H9 (cell line): Measurements from ENCODE around the gene PPFIBP2. TPM values are rescaled to one million over a fixed set of nuclear protein-coding genes. Genes with fewer than 3 reads are reported as not detected.

Experiments
- DNase-seq: peaks from one replicate; pipeline ENCODE4 v3.0.0-alpha.2; 2017
- H2AFZ ChIP-seq: one replicate; pipeline ENCODE4 v1.6.1; 2013; ENCODE audit warnings: mild to moderate bottlenecking, low read length, control low read depth, moderate library complexity
- H2AK5ac ChIP-seq: 2 replicates; pipeline ENCODE4 v1.6.1; 2013; ENCODE audit warnings: low read length, control low read depth, mixed read lengths; ENCODE audit not compliant: insufficient read length
- H2BK120ac ChIP-seq: one replicate; pipeline ENCODE4 v1.6.1; 2013; ENCODE audit warnings: low read depth, mild to moderate bottlenecking, low read length, control low read depth, inconsistent platforms; ENCODE audit not compliant: poor library complexity, severe bottlenecking
- H2BK12ac ChIP-seq: 2 replicates; pipeline ENCODE4 v1.6.1; 2013; ENCODE audit warnings: low read length, control low read depth, mixed read lengths, low read depth; ENCODE audit not compliant: insufficient read length
- H2BK15ac ChIP-seq: 2 replicates; pipeline ENCODE4 v1.6.1; 2013; ENCODE audit warnings: low read depth, low read length, control low read depth
- H2BK20ac ChIP-seq: one replicate; pipeline ENCODE4 v1.6.1; 2013; ENCODE audit warnings: low read depth, mild to moderate bottlenecking, low read length, control low read depth, inconsistent platforms; ENCODE audit not compliant: poor library complexity, severe bottlenecking
- H2BK5ac ChIP-seq: 2 replicates; pipeline ENCODE4 v1.6.1; 2013; ENCODE audit warnings: low read length, control low read depth, mixed read lengths; ENCODE audit not compliant: insufficient read length
- H3K14ac ChIP-seq: 2 replicates; pipeline ENCODE4 v1.6.1; 2013; ENCODE audit warnings: low read length, control low read depth; ENCODE audit not compliant: insufficient read depth
- H3K18ac ChIP-seq: 2 replicates; pipeline ENCODE4 v1.6.1; 2013; ENCODE audit warnings: low read depth, mild to moderate bottlenecking, mixed read lengths, low read length, control low read depth; ENCODE audit not compliant: insufficient read length
- H3K23ac ChIP-seq: 2 replicates; pipeline ENCODE4 v1.6.1; 2013; ENCODE audit warnings: low read length, control low read depth, mixed read lengths, low read depth; ENCODE audit not compliant: insufficient read length
- H3K23me2 ChIP-seq: 2 replicates; pipeline ENCODE4 v1.6.1; 2013; ENCODE audit warnings: low read depth, mild to moderate bottlenecking, mixed read lengths, low read length, control low read depth; ENCODE audit not compliant: insufficient read length, poor library complexity, severe bottlenecking
- H3K27ac ChIP-seq: 2 replicates; pipeline ENCODE4 v1.5.1; 2013; ENCODE audit warnings: low read length, control low read depth, mixed read lengths, low read depth; ENCODE audit not compliant: insufficient read length
- H3K27me3 ChIP-seq: 2 replicates; pipeline ENCODE4 v1.6.1; 2013; ENCODE audit warnings: low read length, control low read depth, inconsistent platforms; ENCODE audit not compliant: insufficient read depth
- H3K4ac ChIP-seq: 2 replicates; pipeline ENCODE4 v1.6.1; 2013; ENCODE audit warnings: low read depth, mild to moderate bottlenecking, control low read depth, inconsistent platforms, low read length, moderate library complexity
- H3K4me1 ChIP-seq: 2 replicates; pipeline ENCODE4 v1.6.1; 2013; ENCODE audit warnings: low read length, control low read depth, inconsistent platforms; ENCODE audit not compliant: insufficient read depth
- H3K4me2 ChIP-seq: 2 replicates; pipeline ENCODE4 v1.6.1; 2013; ENCODE audit warnings: low read length, control low read depth, mixed read lengths; ENCODE audit not compliant: insufficient read length, insufficient read depth
- H3K56ac ChIP-seq: 2 replicates; pipeline ENCODE4 v1.6.1; 2013; ENCODE audit warnings: low read depth, mild to moderate bottlenecking, mixed read lengths, low read length, control low read depth; ENCODE audit not compliant: insufficient read length
- H3K79me1 ChIP-seq: 2 replicates; pipeline ENCODE4 v1.6.1; 2013; ENCODE audit warnings: low read depth, mild to moderate bottlenecking, moderate library complexity, low read length, control low read depth, inconsistent platforms; ENCODE audit not compliant: insufficient read depth, poor library complexity, severe bottlenecking
- H3K79me2 ChIP-seq: 2 replicates; pipeline ENCODE4 v1.6.1; 2013; ENCODE audit warnings: low read length, control low read depth, inconsistent platforms; ENCODE audit not compliant: insufficient read depth
- H3K9ac ChIP-seq: 2 replicates; pipeline ENCODE4 v1.6.1; 2013; ENCODE audit warnings: low read length, control low read depth, mixed read lengths; ENCODE audit not compliant: insufficient read length; ENCODE audit errors: extremely low read depth
- H3K9me3 ChIP-seq: one replicate; pipeline ENCODE4 v1.6.1; 2013; ENCODE audit warnings: low read depth, low read length, inconsistent platforms; ENCODE audit not compliant: control insufficient read depth
- H3T11ph ChIP-seq: one replicate; pipeline ENCODE4 v1.6.1; 2013; ENCODE audit warnings: mild to moderate bottlenecking, low read length, control low read depth, inconsistent platforms
- H4K20me1 ChIP-seq: one replicate; pipeline ENCODE4 v1.6.1; 2013; ENCODE audit not compliant: control insufficient read depth, insufficient read length, insufficient read depth
- H4K5ac ChIP-seq: 2 replicates; pipeline ENCODE4 v1.6.1; 2013; ENCODE audit warnings: low read depth, mild to moderate bottlenecking, mixed read lengths, low read length, control low read depth; ENCODE audit not compliant: insufficient read length
- H4K8ac ChIP-seq: replicated peaks from 2 replicates; pipeline ENCODE4 v1.6.1; 2013; ENCODE audit warnings: low read length, control low read depth, mixed read lengths, low read depth; ENCODE audit not compliant: insufficient read length
- H4K91ac ChIP-seq: 2 replicates; pipeline ENCODE4 v1.6.1; 2013; ENCODE audit warnings: low read depth, mild to moderate bottlenecking, moderate library complexity, mixed read lengths, low read length, control low read depth; ENCODE audit not compliant: insufficient read length
- H3K27ac Mint-ChIP-seq, 3 experiments: 2 replicates in 2 of 3; 3 replicates in 1 of 3; pipeline ENCODE4 v1.8.0; 2020 to 2021; ENCODE audit warnings: mixed read lengths in 3 of 3, mild to moderate bottlenecking in 1 of 3, moderate library complexity in 1 of 3
- H3K27me3 Mint-ChIP-seq: 2 replicates; pipeline ENCODE4 v1.8.0; 2021; ENCODE audit warnings: low read depth, mild to moderate bottlenecking, moderate library complexity, mixed read lengths
- H3K36me3 Mint-ChIP-seq, 3 experiments: 2 replicates in 2 of 3; 3 replicates in 1 of 3; pipeline ENCODE4 v1.8.0; 2020 to 2021; ENCODE audit warnings: low read depth in 3 of 3, mixed read lengths in 3 of 3; ENCODE audit not compliant: insufficient read depth in 1 of 3
- H3K4me1 Mint-ChIP-seq, 2 experiments: 2 replicates each; pipeline ENCODE4 v1.8.0; 2020; ENCODE audit warnings: mixed read lengths in 2 of 2
- H3K4me3 Mint-ChIP-seq, 2 experiments: 2 replicates in 1 of 2; 3 replicates in 1 of 2; pipeline ENCODE4 v1.8.0; 2020 to 2021; ENCODE audit warnings: mild to moderate bottlenecking in 2 of 2, mixed read lengths in 2 of 2, moderate library complexity in 1 of 2
- H3K9me3 Mint-ChIP-seq, 2 experiments: 2 replicates in 1 of 2; 3 replicates in 1 of 2; pipeline ENCODE4 v1.8.0; 2020; ENCODE audit warnings: mild to moderate bottlenecking in 2 of 2, mixed read lengths in 2 of 2, moderate library complexity in 1 of 2
- WGBS: extraction: QIAGEN DNeasy Blood & Tissue Kit; methylation state at CpG from one replicate; pipeline ENCODE4 v1.1.7; 2013; ENCODE audit warnings: missing lambda C conversion rate, low lambda C conversion rate, mixed read lengths; ENCODE audit not compliant: insufficient read length; ENCODE audit errors: extremely low coverage; 5-methylcytosine and 5-hydroxymethylcytosine counted together
- total RNA-seq: library from RNA; stranded (reverse); gene quantifications from 2 replicates; pipeline ENCODE4 v1.2.1, GENCODE V29; 2021
- TF ChIP-seq, protein P1 (sequence below): fragments of 200-600 bp; sonication (generic); conservative IDR thresholded peaks from 3 replicates; pipeline ENCODE4 v1.8.0; 2021; ENCODE audit warnings: antibody characterized with exemption, mild to moderate bottlenecking

Gene PPFIBP2
- total RNA-seq, 1 experiment from 2014 or later = 8.3 TPM

- H2BK120ac ChIP-seq = no peak overlapping the region
- Mint-ChIP-seq H3K9me3 (no peaks in the 10 kb centered on the region), H3K27ac (peak overlapping the region in 1 of 3 experiments; percentile 50; a peak in 1 of 7 replicates), H3K36me3 (no peaks in the 10 kb centered on the region), H3K4me3 (no peak overlapping the region), H3K4me1 (peaks cover 33 to 37% of the 10 kb centered on the region in 2 experiments), H3K27me3 (no peaks in the 10 kb centered on the region)
- H3K79me1 ChIP-seq = no peaks in the 10 kb centered on the region
- H4K20me1 ChIP-seq = no peaks in the 10 kb centered on the region
- no peak overlapping the region for H2BK15ac ChIP-seq
- H3K4me2 ChIP-seq = no peak overlapping the region
- peaks cover 4% of the 10 kb centered on the region; the same call in 1 of the 2 replicates for H3K4me1 ChIP-seq
- H3K56ac ChIP-seq = no peak overlapping the region
- no peak overlapping the region for H3K23ac ChIP-seq
- no peak overlapping the region for H4K91ac ChIP-seq
- H3K14ac ChIP-seq = no peak overlapping the region
- no CpG with 5 or more reads among the region's 3 CpGs for WGBS
- no peaks in the 10 kb centered on the region for H3K79me2 ChIP-seq
- no peak overlapping the region for H2BK20ac ChIP-seq
- H3K27me3 ChIP-seq = no peaks in the 10 kb centered on the region
- H4K8ac ChIP-seq = no peak overlapping the region
- no peak overlapping the region for H4K5ac ChIP-seq
- H2BK5ac ChIP-seq = no peak overlapping the region
- no peak overlapping the region for H2BK12ac ChIP-seq
- H3K9me3 ChIP-seq = no peaks in the 10 kb centered on the region
- no peak overlapping the region for H3K18ac ChIP-seq
- no peak overlapping the region for H3K4ac ChIP-seq
- H3K9ac ChIP-seq = no peak overlapping the region
- TF ChIP-seq, protein P1, sequence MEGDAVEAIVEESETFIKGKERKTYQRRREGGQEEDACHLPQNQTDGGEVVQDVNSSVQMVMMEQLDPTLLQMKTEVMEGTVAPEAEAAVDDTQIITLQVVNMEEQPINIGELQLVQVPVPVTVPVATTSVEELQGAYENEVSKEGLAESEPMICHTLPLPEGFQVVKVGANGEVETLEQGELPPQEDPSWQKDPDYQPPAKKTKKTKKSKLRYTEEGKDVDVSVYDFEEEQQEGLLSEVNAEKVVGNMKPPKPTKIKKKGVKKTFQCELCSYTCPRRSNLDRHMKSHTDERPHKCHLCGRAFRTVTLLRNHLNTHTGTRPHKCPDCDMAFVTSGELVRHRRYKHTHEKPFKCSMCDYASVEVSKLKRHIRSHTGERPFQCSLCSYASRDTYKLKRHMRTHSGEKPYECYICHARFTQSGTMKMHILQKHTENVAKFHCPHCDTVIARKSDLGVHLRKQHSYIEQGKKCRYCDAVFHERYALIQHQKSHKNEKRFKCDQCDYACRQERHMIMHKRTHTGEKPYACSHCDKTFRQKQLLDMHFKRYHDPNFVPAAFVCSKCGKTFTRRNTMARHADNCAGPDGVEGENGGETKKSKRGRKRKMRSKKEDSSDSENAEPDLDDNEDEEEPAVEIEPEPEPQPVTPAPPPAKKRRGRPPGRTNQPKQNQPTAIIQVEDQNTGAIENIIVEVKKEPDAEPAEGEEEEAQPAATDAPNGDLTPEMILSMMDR = no peak
- no peak for DNase-seq
- no peak overlapping the region for H3T11ph ChIP-seq
- H2AFZ ChIP-seq = no peak overlapping the region
- no peaks in the 10 kb centered on the region for H3K23me2 ChIP-seq
- no peak overlapping the region for H2AK5ac ChIP-seq
- no peak overlapping the region for H3K27ac ChIP-seq
Measured at GRCh38 chr11:7544021-7544420, 30.2 kb downstream of the PPFIBP2 start.
